HG02623 (cell line): ENCODE measurements around the gene NME4.
"Not testable (repeated sequence)": the region's sequence is repeated elsewhere in the genome, so short reads cannot be mapped to it uniquely, and the experiment has no call there.

Experiments used
- ATAC-seq: cut with Tn5 transposase; IDR thresholded peaks from one replicate; pipeline ENCODE4 v1.9.1; 2021; ENCODE audit warnings: moderate library complexity; ENCODE audit not compliant: unreplicated experiment

The NME4 gene

DNA sequence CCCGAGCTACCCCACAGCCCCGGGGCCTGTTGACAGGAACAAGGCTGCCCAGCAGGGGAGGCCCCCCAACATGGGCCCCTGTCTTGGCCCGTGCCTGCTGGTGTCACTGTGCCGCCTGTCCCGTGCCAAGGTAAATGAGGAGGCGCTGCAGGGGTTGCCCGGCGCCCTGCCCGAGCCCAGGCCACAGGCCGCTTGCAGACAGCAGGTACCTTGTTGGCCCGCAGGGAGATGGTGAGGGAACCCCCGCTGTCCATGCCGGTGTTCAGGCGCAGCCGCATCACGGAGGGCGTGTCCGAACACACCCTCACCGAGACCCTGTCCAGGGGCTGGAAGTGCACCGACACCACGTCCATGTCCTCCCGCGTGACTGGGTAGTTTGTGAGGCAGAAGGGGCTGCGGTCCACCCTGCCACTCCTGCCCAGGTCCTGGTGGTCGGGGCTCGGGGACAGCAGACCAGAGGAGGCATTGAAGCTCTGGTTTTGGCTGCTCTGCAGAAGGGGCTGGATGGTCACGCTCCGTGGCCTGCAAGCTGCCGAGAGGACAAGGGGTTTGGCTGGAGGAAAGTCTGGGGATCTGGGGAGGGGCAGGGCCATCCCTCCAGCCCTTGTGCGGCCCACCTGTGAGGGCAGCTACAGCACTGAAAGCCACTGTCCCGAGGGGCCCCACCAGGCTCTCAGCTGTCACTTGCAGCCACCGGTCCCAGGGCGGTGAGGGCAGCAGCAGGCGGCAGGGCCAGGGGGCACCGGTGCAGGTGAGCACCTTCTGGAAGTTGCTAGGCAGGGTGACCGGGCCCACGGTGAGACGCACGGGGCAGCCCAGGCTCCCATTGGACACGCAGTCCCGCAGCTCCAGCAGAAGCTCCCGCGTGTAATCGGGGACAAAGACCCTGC, 20.8 kb upstream of the NME4 start:
- ATAC-seq, result no peak

DNA sequence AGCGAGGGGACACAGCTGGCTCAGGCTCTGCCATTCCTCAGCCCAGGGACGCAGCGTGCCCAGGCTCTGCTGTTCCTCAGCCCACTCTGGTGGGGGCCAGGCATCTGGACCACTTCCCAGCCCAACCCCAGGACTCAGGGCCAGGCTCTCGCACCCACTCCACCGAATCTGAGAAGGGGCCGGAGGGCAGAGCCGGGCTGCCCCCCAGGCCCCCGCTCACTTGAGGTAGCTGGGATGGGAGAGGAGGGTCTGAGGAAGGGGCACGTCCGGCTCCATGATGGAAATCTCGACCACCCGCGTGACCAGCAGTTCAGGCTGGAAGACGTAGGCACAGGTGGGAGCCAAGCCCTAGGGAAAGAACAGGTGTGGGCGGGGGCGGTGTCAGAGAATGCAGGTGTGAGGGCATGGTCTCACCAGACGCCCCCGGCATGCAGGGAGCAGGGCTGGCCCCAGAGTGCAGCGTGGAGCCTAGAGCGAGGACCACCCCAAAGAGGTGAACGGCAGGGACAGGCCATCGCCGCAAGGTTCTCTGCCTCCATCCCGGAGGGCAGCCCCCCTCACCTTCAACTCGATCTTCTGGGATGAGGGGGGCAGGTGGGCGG, 20.1 kb upstream of the NME4 start:
- ATAC-seq, result no peak

DNA sequence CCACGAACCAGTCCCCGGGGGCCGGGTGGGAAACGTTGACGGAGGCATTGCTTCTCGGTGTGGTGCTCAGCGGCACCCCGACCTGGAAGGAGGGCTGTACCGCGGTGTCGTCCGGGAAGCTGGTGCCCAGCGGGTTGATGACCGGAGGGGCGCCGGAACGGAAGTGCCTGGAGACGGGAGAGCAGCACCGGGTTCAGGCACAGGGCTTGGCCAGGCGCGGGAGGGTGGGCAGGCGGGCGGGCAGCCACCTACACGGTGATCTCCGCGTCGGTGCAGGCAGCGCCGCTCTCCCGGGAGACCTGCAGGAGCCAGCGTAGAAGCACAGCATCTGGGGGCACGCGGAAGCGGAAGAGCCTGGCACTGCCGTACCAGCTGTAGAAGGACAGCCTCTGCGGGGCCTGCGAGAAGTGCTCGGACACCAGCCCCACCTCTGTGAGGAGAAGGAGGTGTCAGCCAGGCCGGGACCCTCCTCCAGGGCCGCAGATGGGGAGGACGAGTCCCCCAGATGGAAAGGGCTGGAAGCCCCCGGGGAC, 19.5 kb upstream of the NME4 start:
- no peak for ATAC-seq

DNA sequence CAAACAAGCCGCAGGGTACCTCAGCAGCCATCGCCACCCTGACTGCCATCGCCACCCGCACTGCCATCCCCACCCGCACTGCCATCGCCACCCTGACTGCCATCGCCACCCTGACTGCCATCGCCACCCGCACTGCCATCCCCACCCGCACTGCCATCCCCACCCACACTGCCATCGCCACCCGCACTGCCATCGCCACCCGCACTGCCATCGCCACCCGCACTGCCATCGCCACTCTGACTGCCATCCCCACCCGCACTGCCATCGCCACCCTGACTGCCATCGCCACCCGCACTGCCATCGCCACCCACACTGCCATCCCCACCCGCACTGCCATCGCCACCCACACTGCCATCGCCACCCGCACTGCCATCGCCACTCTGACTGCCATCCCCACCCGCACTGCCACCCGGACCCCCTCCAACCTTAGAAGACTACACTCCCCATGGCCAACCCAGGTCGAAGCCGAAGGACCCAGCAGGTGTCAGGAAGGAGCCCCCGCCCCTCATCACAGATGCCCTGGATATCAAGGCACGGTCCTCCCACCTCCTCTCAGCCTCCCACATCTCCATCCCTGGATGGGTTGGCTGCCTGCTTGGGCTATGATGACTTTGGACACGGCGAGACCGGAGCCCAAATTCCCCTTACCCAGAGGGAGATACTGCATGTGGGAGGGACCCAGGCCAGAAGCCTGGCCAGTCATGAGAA, 18.7 kb upstream of the NME4 start:
- not testable (repeated sequence) for ATAC-seq

DNA sequence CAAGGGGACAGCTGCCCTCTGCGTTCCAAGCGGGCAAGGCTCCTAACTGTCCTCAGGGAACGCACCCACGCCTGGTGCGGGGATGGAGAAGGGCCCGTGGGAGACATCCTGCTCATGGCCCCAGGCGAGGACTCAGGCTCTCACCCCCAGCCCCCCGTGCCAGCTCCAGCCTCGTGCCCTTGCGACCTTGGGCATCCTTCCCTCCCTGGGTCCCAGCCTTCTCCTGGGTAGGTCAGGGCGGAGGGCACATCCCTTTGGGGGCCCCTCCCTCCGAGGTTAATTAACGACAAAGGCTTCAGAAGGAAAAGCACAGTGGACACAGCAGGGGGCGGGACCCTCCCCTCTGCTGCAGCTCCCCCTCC, 18.2 kb upstream of the NME4 start:
- ATAC-seq, result no peak

DNA sequence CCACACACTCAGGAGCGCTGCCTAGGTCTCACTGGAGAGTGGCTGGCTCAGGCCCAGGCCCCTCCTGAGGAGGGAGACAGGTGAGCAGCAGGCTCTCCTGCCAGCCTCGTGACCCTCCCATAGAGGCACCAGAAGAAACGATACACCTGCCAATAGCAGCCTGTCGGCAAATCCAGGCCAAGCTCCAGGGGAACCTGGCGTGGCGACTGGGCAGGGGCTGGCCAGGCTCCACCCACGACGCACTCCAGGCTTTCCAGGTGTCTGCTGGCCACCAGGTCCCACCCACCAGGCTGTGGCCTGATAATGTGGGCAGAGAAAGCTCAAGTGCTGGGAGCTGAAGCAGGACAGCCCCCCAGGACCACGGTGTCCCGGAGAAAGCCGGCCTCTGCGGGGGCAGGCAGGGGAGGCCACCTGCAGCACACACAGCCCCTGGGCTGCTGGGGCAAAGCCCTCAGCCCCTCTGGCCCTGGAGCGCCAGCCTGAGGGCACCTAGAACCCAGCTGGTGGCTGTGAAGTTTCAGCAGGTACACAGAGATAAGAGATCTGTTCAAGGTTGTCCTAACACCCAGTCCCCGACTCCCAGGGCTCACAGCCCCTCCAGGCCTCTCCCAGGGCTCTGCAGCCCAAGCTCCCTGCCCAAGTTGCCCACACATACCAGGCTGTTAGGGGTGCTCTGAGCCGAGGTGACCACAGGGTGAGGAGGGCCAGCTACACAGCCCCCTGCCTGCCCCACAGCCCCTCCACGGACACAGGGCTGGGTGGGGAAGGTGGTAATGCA, 17.6 kb upstream of the NME4 start:
- ATAC-seq, result no peak

DNA sequence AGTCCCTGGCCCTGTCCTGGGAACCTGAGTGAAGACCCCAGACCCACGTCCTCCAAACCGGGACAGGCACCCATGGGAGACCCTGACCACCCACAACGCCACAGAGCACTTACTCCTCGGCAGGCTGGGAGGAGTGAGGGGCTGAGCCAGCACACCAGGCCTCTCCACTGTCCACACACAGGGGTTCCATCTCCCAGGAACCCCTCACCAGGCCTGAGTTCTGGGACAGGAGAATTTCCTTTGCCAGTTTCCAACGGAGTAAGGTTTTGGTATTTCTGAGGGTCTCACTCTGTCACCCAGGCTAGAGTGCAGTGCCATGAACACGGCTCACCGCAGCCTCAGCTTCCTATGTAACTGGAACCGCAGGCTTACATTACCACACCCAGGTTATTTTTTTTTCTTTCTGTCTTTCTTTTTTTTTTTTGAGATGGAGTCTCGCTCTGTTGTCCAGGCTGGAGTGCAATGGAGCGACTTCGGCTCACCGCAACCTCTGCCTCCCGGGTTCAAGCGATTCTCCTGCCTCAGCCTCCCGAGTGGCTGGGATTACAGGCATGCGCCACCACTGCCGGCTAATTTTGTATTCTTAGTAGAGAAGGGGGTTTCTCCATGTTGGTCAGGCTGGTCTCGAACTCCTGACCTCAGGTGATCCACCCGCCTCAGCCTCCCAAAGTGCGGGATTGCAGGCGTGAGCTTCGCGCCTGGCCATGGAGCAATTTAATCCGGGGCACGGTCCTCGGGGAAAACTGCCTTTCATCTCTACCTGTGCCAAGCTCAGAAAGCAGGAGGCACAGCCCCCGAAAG, 16.8 kb upstream of the NME4 start:
- ATAC-seq, result no peak

DNA sequence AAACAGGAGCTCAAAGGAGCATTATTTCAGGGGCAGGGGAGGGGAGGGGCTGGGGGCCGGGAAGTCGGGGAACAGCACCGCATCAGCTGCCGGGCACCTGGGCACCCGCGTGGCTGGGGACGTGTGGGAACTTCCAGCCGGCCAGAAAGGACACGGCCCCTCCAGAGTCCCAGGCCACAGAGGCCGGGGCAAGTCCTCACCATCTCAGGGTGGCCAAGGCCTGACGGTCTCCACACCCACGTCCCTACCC, 16.3 kb upstream of the NME4 start:
- no peak for ATAC-seq

DNA sequence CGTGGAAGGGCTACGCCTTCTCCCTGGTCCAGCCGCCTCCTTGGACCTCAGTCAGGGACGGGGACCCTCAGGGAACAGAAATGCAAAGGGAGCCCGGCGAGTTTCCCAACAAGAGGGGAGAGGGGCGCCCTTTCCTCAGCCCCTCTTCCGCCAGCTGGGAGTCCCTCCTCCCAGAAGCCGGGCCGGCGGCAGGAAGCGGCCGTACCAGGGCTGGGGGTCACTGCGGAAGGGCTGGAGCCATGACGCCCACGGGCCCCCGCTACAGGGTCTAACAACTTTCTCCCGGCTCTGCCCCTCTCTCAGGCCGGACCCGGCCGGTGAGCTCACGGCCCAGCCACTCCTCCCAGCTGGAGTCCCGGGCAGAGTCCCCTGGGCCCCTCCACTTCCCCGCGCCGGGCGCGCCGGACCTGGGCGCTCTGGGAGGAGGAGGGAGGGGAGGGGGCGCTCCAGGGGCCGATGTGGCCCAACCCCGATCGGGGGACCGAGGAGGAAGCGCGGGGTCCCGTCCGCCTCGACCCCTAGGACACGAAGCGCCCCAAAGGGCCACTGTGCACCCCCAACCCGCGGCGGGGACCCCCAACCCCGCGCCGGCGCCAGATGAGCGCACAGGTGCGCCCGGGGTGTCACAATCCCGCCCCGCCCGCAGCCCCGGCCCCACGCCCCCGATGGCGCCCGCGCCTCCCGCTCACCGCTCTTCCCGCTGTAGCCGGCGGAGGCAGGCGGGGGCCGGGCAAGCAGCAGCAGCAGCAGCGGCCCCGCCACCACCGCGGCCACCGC, 15.8 kb upstream of the NME4 start:
- ATAC-seq, result peak; percentile 19

DNA sequence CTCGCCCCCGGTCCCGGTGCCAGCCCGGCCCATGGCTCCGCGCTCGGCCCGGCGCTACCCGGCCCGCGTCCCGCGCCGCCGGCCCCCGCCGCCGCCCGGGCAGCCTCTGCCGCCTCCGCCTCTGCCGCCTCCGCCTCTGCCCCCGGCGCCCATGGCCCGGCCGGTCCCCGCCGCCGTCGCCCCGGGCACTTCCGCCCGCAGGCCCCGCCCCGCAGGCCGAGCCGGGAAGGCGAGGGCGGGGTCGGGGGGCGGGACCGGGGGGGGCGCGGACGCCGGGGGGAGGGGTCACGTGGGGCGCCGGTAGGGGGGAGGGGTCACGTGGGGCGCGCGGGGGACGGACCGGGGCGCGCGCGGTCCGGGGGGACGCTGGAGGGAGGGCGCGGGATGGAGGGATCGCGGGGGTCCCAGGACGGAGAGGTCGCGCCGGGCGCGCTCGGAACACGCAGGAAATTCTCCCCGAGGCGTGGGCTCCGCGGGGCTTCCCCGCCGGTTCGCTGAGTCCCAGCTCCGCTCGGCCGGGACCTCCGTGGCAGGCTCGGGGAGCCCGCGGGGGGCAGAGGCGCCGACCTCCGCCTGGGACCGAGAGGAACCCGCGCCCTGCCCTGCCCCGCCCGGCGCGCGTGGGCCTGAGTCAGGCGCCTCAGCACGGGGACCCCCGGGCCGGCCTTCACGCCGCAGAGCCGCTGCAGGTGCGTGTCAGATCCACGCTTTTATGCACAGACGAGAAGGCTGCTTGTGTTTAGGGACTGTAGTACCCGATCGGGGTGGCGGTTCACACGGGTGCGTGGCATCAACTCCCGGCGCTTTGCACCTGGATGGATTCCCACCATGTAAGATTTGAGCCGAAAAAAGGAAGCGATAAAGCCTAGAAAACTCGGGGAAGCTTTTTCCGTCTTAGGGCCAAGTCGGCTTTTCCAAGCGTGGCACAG, 14.9 kb upstream of the NME4 start, which contains the start of gene PGAP6:
TSS of gene PGAP6 (minus strand) at position 190 of the 929 bp plus-strand sequence. CDS start at position 33, 157 bp downstream.
- peak; percentile 53 for ATAC-seq

DNA sequence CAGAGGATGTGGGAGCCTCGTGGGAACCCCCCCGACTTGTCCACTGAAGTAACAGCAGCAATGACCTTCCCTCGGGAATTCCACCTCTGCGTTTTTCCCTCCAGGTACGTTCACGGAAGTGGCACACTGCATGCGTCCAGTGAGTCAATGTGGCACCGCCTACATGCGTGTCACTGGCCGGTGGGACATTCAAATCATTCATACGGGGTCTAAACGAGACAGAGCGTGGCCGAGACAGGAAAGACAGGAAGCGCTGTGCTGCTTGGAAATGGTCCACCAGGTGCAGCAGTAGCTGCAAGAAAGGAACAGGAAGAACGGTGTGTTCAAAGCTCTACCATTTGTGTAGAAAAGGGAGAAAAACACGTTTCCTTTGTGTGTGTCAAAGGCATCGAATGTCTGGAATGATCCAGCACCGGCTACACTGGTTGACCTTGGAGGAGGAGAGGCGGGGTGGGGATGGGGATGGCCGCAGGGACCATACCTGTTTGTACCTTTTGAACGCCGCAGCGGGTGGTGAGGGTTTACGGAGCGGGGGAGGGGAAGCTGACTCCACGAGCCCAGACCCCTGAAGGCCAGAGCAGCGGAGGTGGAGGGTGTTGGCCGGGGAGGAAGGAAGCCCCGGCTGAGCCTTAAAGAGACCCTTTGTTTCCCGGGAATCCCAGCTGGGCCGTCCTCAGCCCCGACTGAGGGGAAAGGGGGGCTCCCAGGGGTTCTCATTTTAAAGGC, 13.5 kb upstream of the NME4 start:
- no peak for ATAC-seq

DNA sequence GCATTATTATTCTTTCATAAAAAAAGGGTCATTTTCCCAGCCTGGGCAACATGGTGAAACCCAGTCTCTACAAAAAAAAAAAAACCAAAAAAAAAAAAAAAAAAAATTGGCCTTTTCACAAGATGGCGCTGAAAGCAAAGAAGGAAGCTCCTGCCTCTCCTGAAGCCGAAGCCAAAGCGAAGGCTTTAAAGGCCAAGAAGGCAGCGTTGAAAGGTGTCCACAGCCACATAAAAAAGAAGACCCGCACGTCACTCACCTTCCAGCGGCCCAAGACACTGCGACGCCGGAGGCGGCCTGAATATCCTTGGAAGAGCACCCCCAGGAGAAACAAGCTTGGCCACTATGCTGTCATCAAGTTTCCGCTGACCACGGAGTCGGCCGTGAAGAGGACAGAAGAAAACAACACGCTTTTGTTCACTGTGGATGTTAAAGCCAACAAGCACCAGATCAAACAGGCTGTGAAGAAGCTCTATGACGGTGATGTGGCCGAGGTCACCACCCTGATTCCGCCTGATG, 10.3 kb upstream of the NME4 start:
- no peak for ATAC-seq

DNA sequence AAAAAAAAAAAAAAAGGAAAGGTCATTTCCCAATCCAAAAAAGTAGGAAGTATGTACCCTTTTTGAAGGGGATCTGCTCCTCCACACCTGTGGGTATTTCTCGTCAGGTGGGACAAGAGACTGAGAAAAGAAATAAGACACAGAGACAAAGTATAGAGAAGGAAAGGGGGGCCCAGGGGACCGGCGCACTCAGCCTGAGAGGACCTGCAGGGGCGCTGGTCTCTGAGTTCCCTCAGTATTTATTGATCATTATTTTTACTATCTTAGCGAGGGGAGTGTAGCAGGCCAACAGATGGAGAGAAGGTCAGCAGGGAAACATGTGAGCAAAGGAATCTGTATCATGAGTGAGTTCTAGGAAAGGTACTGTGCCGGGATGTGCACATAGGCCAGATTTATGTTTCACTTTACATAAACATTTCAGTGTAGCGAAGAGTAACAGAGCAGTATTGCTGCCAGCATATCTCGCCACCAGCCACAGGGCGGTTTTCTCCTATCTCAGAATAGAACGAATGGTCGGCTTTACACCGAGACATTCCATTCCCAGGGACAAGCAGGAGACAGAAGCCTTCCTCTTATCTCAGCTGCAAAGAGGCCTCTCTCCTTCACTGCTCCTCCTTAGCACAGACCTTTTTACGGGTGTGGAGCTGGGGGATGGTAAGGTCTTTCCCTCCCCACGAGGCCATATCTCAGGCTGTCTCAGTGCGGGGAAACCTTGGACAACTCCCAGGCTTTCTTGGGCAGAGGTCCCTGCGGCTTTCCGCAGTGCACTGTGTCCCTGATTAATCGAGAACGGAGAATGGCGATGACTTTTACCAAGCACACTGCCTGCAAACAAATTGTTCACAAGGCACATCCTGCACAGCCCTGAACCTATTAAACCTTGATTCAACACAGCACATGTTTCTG, 9.0 kb upstream of the NME4 start:
- ATAC-seq, result not testable (repeated sequence)

DNA sequence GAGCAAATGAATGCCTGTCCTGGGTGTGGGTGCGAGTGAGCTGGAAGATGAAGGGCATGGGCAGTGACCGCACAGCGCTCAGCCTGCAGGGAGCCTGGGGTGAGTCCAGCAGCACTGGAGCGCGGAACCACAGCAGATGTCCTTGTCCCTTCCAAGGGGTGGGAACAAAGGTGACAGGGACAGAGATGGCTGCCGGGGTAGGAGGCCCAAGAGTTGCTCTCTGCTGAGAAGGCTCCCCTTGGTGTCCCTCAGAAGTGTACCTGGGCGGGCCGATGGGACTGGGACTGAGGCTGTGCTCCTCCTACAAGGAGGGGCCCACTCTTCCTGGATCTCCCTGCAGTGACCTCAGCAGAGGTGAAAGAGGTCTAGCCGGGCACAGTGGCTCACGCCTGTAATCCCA, 7.6 kb upstream of the NME4 start:
- ATAC-seq, result no peak

DNA sequence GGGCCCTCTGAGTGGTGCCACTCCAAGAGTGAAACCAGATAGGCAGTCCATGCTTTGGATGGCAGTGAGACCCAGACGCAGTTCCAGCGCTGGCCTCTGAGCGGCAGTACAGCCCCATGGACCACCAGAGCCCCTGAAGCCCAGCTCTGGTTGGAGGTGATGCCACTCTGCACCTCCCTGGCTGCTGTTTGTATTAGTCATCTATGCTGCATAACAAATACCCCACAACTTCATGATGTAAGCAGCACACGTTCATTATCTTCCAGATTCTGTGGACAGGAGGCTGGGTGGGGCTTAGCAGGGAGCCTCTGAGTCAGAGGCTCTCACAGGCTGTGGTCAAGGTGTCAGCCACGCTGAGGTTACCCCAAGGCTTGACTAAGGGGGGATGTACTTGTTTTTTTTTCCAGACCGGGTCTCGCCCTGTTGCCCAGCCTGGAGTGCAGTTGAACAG, 5.1 kb upstream of the NME4 start:
- ATAC-seq, result no peak

DNA sequence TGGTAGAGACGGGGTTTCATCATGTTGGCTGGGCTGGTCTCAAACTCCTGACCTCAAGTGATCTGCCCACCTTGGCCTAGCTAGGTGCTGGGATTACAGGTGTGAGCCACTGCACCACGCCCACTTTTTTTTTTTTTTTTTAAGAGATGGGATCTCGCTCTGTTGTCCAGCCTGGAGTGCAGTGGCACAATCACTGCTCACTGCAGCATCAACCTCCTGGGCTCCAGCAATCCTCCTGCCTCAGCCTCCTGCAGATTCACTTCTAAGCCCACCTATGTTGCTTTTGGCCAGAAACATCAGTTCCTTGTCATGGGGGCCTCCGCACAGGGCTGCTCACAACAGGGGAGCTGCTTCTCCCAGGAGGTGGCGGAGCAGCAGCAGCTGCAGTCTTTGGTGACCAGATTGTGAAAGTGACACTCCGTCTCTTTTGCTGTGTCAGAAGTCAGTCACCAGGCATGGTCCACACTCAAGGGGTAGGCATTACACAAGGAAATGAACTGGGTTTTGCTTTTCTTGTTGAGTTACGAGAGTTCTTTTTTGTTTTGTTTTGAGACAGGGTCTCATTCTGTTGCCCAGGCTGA, 4.5 kb upstream of the NME4 start:
- no peak for ATAC-seq
